MM.1S (cell line): ENCODE measurements around the gene GASK1A.
"Not testable (repeated sequence)": the region's sequence is repeated elsewhere in the genome, so short reads cannot be mapped to it uniquely, and the experiment has no call there.

Experiments used
- DNase-seq: peaks from one replicate; pipeline ENCODE4 v3.0.0-alpha.2; 2015
- H2AFZ ChIP-seq: fragments of 300-600 bp; sonication (generic); 2 replicates; pipeline ENCODE4 v1.6.0; 2016; ENCODE audit warnings: antibody characterized with exemption, low read length
- H3F3A ChIP-seq: fragments of 300-600 bp; sonication (generic); 2 replicates; pipeline ENCODE4 v1.6.1; 2016; ENCODE audit warnings: mild to moderate bottlenecking, antibody characterized with exemption, low read length, moderate library complexity, mixed read lengths; ENCODE audit not compliant: insufficient read depth
- H3K27ac ChIP-seq: fragments of 300-600 bp; sonication (generic); 2 replicates; pipeline ENCODE4 v1.5.1; 2016; ENCODE audit warnings: mild to moderate bottlenecking, low read length
- H3K27me3 ChIP-seq: fragments of 300-600 bp; sonication (generic); replicated peaks from 2 replicates; pipeline ENCODE4 v1.6.0; 2016; ENCODE audit warnings: low read length; ENCODE audit not compliant: insufficient read depth
- H3K36me3 ChIP-seq: fragments of 300-600 bp; sonication (generic); replicated peaks from 2 replicates; pipeline ENCODE4 v1.6.1; 2016; ENCODE audit warnings: mild to moderate bottlenecking, low read length, mixed read lengths; ENCODE audit not compliant: insufficient read depth
- H3K4me1 ChIP-seq: fragments of 300-600 bp; sonication (generic); 2 replicates; pipeline ENCODE4 v1.6.1; 2016; ENCODE audit warnings: low read length, mixed read lengths
- H3K4me2 ChIP-seq: fragments of 300-600 bp; sonication (generic); 2 replicates; pipeline ENCODE4 v1.6.0; 2016; ENCODE audit warnings: low read depth, low read length
- H3K4me3 ChIP-seq: fragments of 300-600 bp; sonication (generic); 2 replicates; pipeline ENCODE4 v1.5.1; 2016; ENCODE audit warnings: low read length, mixed read lengths
- H3K79me2 ChIP-seq: fragments of 300-600 bp; sonication (generic); 2 replicates; pipeline ENCODE4 v1.6.1; 2016; ENCODE audit warnings: mixed run types, low read length, mixed read lengths
- H3K9ac ChIP-seq: fragments of 300-600 bp; sonication (generic); 2 replicates; pipeline ENCODE4 v1.6.1; 2016; ENCODE audit warnings: low read length, mixed read lengths
- H3K9me2 ChIP-seq: fragments of 300-600 bp; sonication (generic); replicated peaks from 2 replicates; pipeline ENCODE4 v1.6.1; 2016; ENCODE audit warnings: mild to moderate bottlenecking, low read length, mixed read lengths; ENCODE audit not compliant: insufficient read depth
- H3K9me3 ChIP-seq: fragments of 300-600 bp; sonication (generic); replicated peaks from 2 replicates; pipeline ENCODE4 v1.6.1; 2016; ENCODE audit warnings: mild to moderate bottlenecking, low read length, mixed read lengths; ENCODE audit not compliant: insufficient read depth
- H4K20me1 ChIP-seq: fragments of 300-600 bp; sonication (generic); 2 replicates; pipeline ENCODE4 v1.6.1; 2016; ENCODE audit warnings: mild to moderate bottlenecking, low read length, moderate library complexity, mixed read lengths; ENCODE audit not compliant: insufficient read depth
- EZH2 ChIP-seq: fragments of 300-600 bp; sonication (generic); optimal IDR thresholded peaks from 2 replicates; pipeline ENCODE3; 2017; ENCODE audit warnings: low read depth, mild to moderate bottlenecking, antibody characterized with exemption, low read length, mixed read lengths
- EZH2phosphoT487 ChIP-seq: fragments of 300-600 bp; sonication (generic); IDR thresholded peaks from 2 replicates; pipeline ENCODE4 v1.6.1; 2018; ENCODE audit warnings: antibody characterized with exemption, low read length
- TF ChIP-seq, protein P1 (sequence below): fragments of 300-600 bp; sonication (generic); IDR thresholded peaks from 2 replicates; pipeline ENCODE4 v1.5.1; 2016; ENCODE audit warnings: antibody characterized with exemption, low read length, mixed read lengths

GASK1A gene

GRCh38 chr3:43043071-43043766 is 64.1 kb downstream of the GASK1A start:
- TF ChIP-seq, protein P1, sequence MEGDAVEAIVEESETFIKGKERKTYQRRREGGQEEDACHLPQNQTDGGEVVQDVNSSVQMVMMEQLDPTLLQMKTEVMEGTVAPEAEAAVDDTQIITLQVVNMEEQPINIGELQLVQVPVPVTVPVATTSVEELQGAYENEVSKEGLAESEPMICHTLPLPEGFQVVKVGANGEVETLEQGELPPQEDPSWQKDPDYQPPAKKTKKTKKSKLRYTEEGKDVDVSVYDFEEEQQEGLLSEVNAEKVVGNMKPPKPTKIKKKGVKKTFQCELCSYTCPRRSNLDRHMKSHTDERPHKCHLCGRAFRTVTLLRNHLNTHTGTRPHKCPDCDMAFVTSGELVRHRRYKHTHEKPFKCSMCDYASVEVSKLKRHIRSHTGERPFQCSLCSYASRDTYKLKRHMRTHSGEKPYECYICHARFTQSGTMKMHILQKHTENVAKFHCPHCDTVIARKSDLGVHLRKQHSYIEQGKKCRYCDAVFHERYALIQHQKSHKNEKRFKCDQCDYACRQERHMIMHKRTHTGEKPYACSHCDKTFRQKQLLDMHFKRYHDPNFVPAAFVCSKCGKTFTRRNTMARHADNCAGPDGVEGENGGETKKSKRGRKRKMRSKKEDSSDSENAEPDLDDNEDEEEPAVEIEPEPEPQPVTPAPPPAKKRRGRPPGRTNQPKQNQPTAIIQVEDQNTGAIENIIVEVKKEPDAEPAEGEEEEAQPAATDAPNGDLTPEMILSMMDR = no peak
- TF ChIP-seq EZH2 = no peak
- no peak for TF ChIP-seq EZH2phosphoT487
- Histone ChIP-seq H3K9ac (no peak overlapping the region), H3K9me3 (no peaks in the 10 kb centered on the region), H3K4me3 (no peak overlapping the region), H3K4me2 (no peak overlapping the region), H3F3A (no peaks in the 10 kb centered on the region), H3K27ac (no peak overlapping the region), H3K4me1 (no peaks in the 10 kb centered on the region), H3K27me3 (no peaks in the 10 kb centered on the region), H3K9me2 (no peaks in the 10 kb centered on the region), H3K79me2 (no peaks in the 10 kb centered on the region), H4K20me1 (no peaks in the 10 kb centered on the region), H2AFZ (no peak overlapping the region), H3K36me3 (no peaks in the 10 kb centered on the region)
- no peak for DNase-seq

DNA sequence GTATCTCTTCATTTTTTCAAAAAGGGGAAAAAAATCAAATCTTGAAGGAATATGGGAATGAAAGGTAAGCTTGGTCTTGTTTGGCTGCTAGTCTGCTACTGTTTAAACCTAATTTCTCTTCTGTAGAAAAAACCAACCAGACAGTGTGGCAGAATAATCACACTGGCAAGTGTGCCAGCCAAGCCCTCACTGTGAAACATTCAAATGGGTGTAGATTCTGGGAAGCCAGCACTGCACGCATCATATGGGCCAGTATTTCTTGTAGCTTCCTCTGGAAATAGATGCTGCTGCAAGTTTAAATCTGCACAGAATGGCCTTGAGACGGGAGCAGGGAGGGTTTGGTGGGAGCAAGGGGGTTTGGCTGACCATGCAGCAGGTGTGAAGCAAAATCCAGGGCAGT is 64.7 kb downstream of the GASK1A start:
- DNase-seq = no peak
- TF ChIP-seq, protein P1 = no peak
- TF ChIP-seq EZH2 (no peak), EZH2phosphoT487 (no peak)
- Histone ChIP-seq H3F3A (no peaks in the 10 kb centered on the region), H4K20me1 (no peaks in the 10 kb centered on the region), H3K79me2 (no peaks in the 10 kb centered on the region), H2AFZ (no peak overlapping the region), H3K27ac (no peak overlapping the region), H3K4me3 (no peak overlapping the region), H3K9me3 (no peaks in the 10 kb centered on the region), H3K9ac (no peak overlapping the region), H3K4me1 (no peaks in the 10 kb centered on the region), H3K4me2 (no peak overlapping the region), H3K36me3 (no peaks in the 10 kb centered on the region), H3K9me2 (no peaks in the 10 kb centered on the region), H3K27me3 (no peaks in the 10 kb centered on the region)

GRCh38 chr3:43045079-43045478 is 66.0 kb downstream of the GASK1A start:
- H3K9me2 ChIP-seq, H3K4me3 ChIP-seq, DNase-seq, H3F3A ChIP-seq, H3K9ac ChIP-seq, H2AFZ ChIP-seq, H3K27me3 ChIP-seq, H3K4me2 ChIP-seq, H3K79me2 ChIP-seq, H3K4me1 ChIP-seq, H3K27ac ChIP-seq, H3K36me3 ChIP-seq, H4K20me1 ChIP-seq, H3K9me3 ChIP-seq: not testable (repeated sequence)

- H4K20me1 ChIP-seq = no peaks in the 10 kb centered on the region
- H3K4me3 ChIP-seq = no peak overlapping the region
- TF ChIP-seq, protein P1 = no peak
- no peak for TF ChIP-seq EZH2
- no peak for TF ChIP-seq EZH2phosphoT487
- no peak overlapping the region for H2AFZ ChIP-seq
- no peaks in the 10 kb centered on the region for H3K4me1 ChIP-seq
- H3K9me3 ChIP-seq = no peaks in the 10 kb centered on the region
- no peaks in the 10 kb centered on the region for H3K79me2 ChIP-seq
- H3K9me2 ChIP-seq = no peaks in the 10 kb centered on the region
- H3K27me3 ChIP-seq = no peaks in the 10 kb centered on the region
- H3K9ac ChIP-seq = no peak overlapping the region
- DNase-seq = no peak
- no peaks in the 10 kb centered on the region for H3K36me3 ChIP-seq
- no peak overlapping the region for H3K27ac ChIP-seq
- H3K4me2 ChIP-seq = no peak overlapping the region
- no peaks in the 10 kb centered on the region for H3F3A ChIP-seq
These were observed 67.5 kb downstream of the GASK1A start for GRCh38 chr3:43046583-43046982.
